ENCODE measurements around the gene VWA8.

VWA8 gene

DNA sequence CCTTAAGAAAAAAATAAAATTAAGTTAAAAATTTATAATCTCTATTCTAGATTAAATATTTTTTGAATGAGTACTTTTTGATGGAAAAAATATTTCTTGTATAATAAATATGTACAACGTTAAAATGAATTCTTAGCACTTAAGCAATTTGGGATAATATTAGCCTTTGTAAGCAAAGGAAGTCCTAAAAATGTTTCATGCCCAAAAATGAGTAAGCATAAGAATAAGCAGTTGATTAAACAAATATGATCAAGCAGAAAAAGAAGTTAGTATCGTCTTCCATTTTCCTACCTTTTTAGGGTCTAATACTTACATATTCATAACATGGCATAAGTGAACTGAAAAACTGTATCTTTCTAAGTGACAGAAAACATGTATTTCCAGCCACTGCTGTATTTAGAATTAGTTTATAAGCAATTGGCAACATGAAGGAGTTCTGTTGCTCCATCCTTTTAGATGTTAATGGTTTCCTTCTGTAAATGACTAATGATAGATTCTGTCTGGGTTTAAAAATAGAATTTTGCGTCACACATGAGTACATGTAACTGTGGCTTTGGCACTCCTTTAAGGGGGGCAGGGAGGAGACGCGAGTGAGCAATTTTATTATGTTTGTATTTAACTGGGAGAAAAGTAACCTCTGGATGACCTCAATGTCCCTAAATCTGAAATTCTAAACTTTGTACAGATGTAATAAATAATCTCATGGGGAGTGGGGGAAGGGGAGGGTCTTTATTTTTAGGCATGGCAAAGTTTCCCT is 266.2 kb downstream of the VWA8 start (continued):
- peak; percentile 35; the same call in 1 of the 2 replicates for TF ChIP-seq ZNF391 (tag by site-specific recombination; IDR thresholded peaks at IDR 0.05; ENCODE audit: borderline replicate concordance, low read depth)
- TF ChIP-seq ZXDB (tag by site-specific recombination; IDR thresholded peaks at IDR 0.05) = 0 out of 2 replicates have a peak, but pooled peaks have one; percentile 28
- TF ChIP-seq ZNF10 (tag by site-specific recombination; IDR thresholded peaks at IDR 0.05) = peak; percentile 78
- peak; percentile 44; the same call in 1 of the 2 replicates for TF ChIP-seq TSHZ1 (tag by site-specific recombination; IDR thresholded peaks at IDR 0.05; ENCODE audit: borderline replicate concordance)
- no peak for TF ChIP-seq TCF7L2 (IDR thresholded peaks at IDR 0.05; ENCODE audit: borderline replicate concordance, low read depth, low read length)

DNA sequence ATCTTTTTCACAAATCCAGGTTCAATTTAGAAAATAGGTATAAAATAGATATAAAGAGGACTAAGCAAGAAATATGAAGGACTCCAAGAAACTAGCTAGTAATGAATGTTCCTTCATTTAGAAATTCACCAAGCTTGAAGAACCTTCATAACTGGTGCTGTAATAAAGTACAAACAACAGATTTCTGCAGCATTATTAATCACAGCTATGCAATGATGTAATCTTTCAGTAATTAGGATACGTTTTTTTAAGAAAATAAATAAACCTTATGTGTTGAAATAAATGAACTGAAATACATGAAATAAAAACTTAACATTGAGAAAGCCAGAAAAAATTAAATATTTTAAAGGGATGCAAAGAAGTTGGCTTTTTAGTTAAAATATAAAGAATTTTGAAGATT is 267.5 kb downstream of the VWA8 start:
- peaks cover 0 to 2% of the 10 kb centered on the region in 2 experiments; a peak in 1 of 3 replicates for H3K36me3 ChIP-seq (ENCODE audit: control insufficient read depth in 2 of 2, insufficient read depth in 1 of 2, low read length in 2 of 2)
- CTCF ChIA-PET = interaction anchor here (0.5 kb wide), 1 partner anchor 1068 kb away, joined by 3 read pairs; no protein-coding TSS in a partner anchor
- no peaks in the 10 kb centered on the region for H3K9me3 ChIP-seq (ENCODE audit: control insufficient read depth, insufficient read depth, low read depth, low read length)
- H3K4me1 ChIP-seq (ENCODE audit: control insufficient read depth, insufficient read depth, low read length) = peaks cover 9% of the 10 kb centered on the region
- TF ChIP-seq ZNF629 (tag by site-specific recombination; IDR thresholded peaks at IDR 0.05) (0 out of 2 replicates have a peak, but pooled peaks have one; percentile 10), PRDM6 (tag by site-specific recombination; IDR thresholded peaks at IDR 0.05) (peak; percentile 50; the same call in 1 of the 2 replicates), ATF2 (tag by site-specific recombination; IDR thresholded peaks at IDR 0.05; ENCODE audit: low read depth) (peak; percentile 58; the same call in 1 of the 2 replicates), ZNF768 (tag by site-specific recombination; IDR thresholded peaks at IDR 0.05) (no peak)
- POLR2A ChIA-PET = no interaction called here
- H3K27ac ChIP-seq (ENCODE audit: extremely low read depth, low read depth, low read length) = no peak overlapping the region
- H3K4me3 ChIP-seq (ENCODE audit: low read depth, low read length) = no peak overlapping the region

DNA sequence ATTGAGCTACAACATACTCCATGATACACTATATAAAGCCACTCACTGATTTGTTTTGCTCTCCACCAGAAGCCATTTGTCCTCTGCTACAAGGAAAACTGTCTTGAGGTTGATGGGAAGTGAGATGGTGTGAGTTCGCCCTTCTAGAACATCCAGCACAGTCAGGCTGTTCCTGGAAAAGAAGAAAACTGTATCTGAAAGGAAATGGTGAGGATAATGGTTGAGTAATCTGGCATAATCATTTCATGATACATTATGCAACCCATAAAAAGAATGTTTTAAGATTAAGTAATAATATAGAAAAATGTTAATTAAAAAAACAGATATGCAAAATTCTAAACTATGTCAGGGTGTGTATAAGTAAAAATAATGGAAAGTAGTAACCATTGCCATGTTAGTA is 269.6 kb downstream of the VWA8 start:
- no peaks in the 10 kb centered on the region for H3K36me3 ChIP-seq (ENCODE audit: control insufficient read depth in 2 of 2, insufficient read depth in 1 of 2, low read length in 2 of 2)
- peaks cover 9% of the 10 kb centered on the region for H3K4me1 ChIP-seq (ENCODE audit: control insufficient read depth, insufficient read depth, low read length)
- CTCF ChIA-PET = no interaction called here
- H3K27ac ChIP-seq (ENCODE audit: extremely low read depth, low read depth, low read length) = no peak overlapping the region
- POLR2A ChIA-PET = no interaction called here
- H3K9me3 ChIP-seq (ENCODE audit: control insufficient read depth, insufficient read depth, low read depth, low read length) = no peaks in the 10 kb centered on the region
- no peak for TF ChIP-seq ZNF658 (tag by site-specific recombination; IDR thresholded peaks at IDR 0.05)
- TF ChIP-seq ZFP41 (tag by site-specific recombination; IDR thresholded peaks at IDR 0.05; ENCODE audit: borderline replicate concordance) = no peak
- TF ChIP-seq GLIS1 (tag by site-specific recombination; IDR thresholded peaks at IDR 0.05) = no peak
- H3K4me3 ChIP-seq (ENCODE audit: low read depth, low read length) = no peak overlapping the region
